Cardiac fibroblast (primary cell): ENCODE data around the gene IFT25.

ENCODE experiments used
- DNase-seq, 2 donors: peaks; one replicate each; pipeline versions ENCODE4 v3.0.0 to v3.0.0-alpha.2; 2010; ENCODE audit warnings: low read depth in 2 of 2
- H3K4me3 ChIP-seq, 2 donors: replicated peaks in 1 of 2; 1 replicate in 1 of 2; 2 replicates in 1 of 2; pipeline ENCODE4 v1.5.1; 2011; ENCODE audit warnings: low read depth in 2 of 2, low read length in 2 of 2, mild to moderate bottlenecking in 2 of 2, moderate library complexity in 1 of 2
- CTCF ChIP-seq: IDR thresholded peaks from one replicate; pipeline ENCODE4 v1.5.1; 2011; ENCODE audit warnings: low read depth, mild to moderate bottlenecking, low read length, inconsistent platforms

Gene IFT25

GRCh38 chr1:53929246-53929960 is 16.1 kb downstream of the IFT25 start:
- DNase-seq = no peak
- no peak overlapping the region for H3K4me3 ChIP-seq
- TF ChIP-seq CTCF = no peak

GRCh38 chr1:53927376-53927881 is 18.1 kb downstream of the IFT25 start:
- TF ChIP-seq CTCF = no peak
- no peak for DNase-seq
- H3K4me3 ChIP-seq = no peak overlapping the region

GRCh38 chr1:53919675-53920066 is 25.8 kb downstream of the IFT25 start:
- DNase-seq = peak in 1 of 2 donors; percentile 36
- no peak for TF ChIP-seq CTCF
- no peak overlapping the region for H3K4me3 ChIP-seq

- peak; percentile 13 to 48 for DNase-seq
- TF ChIP-seq CTCF = no peak
- H3K4me3 ChIP-seq = no peak overlapping the region
Observed at GRCh38 chr1:53918343-53918742, 27.2 kb downstream of the IFT25 start.

GRCh38 chr1:53913352-53914033 is 32.0 kb downstream of the IFT25 start:
- TF ChIP-seq CTCF = no peak
- DNase-seq = no peak
- no peak overlapping the region for H3K4me3 ChIP-seq

- no peak overlapping the region for H3K4me3 ChIP-seq
- DNase-seq = no peak
- no peak for TF ChIP-seq CTCF
Observed at GRCh38 chr1:53911442-53911841, 34.1 kb downstream of the IFT25 start.
